ENCODE measurements around the gene MRTFB.

The MRTFB gene

DNA sequence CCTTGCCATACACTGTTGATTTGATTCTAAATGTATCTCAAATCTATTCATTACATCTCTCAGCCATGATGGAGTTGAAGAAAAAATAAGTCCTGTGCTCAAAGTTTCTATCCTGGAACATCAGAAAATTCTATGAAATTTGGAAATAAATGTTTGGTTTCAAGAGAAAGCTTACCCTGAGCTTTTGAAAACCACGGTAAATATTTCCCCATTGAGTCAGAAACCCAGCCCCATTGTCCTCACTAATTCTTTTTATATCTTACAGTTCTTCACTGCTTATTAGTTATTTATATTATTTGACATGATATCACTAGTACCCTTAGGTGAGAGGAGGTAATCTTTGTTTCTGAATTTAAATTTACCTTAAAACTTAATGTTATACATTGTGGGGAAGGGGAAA, 128.5 kb downstream of the MRTFB start:
- Histone ChIP-seq H3K27ac (replicated peaks) (no peak overlapping the region), H3K4me3 (replicated peaks; ENCODE audit: insufficient read depth, low read length) (no peak overlapping the region), H3K27me3 (ENCODE audit: insufficient read depth, poor library complexity, severe bottlenecking) (no peaks in the 10 kb centered on the region)
- no peak for DNase-seq (ENCODE audit: low read depth in 1 of 2, low spot score in 1 of 2)
- TF ChIP-seq, protein P1, sequence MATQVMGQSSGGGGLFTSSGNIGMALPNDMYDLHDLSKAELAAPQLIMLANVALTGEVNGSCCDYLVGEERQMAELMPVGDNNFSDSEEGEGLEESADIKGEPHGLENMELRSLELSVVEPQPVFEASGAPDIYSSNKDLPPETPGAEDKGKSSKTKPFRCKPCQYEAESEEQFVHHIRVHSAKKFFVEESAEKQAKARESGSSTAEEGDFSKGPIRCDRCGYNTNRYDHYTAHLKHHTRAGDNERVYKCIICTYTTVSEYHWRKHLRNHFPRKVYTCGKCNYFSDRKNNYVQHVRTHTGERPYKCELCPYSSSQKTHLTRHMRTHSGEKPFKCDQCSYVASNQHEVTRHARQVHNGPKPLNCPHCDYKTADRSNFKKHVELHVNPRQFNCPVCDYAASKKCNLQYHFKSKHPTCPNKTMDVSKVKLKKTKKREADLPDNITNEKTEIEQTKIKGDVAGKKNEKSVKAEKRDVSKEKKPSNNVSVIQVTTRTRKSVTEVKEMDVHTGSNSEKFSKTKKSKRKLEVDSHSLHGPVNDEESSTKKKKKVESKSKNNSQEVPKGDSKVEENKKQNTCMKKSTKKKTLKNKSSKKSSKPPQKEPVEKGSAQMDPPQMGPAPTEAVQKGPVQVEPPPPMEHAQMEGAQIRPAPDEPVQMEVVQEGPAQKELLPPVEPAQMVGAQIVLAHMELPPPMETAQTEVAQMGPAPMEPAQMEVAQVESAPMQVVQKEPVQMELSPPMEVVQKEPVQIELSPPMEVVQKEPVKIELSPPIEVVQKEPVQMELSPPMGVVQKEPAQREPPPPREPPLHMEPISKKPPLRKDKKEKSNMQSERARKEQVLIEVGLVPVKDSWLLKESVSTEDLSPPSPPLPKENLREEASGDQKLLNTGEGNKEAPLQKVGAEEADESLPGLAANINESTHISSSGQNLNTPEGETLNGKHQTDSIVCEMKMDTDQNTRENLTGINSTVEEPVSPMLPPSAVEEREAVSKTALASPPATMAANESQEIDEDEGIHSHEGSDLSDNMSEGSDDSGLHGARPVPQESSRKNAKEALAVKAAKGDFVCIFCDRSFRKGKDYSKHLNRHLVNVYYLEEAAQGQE (IDR thresholded peaks at IDR 0.05; ENCODE audit: insufficient replicate concordance, low read depth), result no peak
- TF ChIP-seq, protein P2, sequence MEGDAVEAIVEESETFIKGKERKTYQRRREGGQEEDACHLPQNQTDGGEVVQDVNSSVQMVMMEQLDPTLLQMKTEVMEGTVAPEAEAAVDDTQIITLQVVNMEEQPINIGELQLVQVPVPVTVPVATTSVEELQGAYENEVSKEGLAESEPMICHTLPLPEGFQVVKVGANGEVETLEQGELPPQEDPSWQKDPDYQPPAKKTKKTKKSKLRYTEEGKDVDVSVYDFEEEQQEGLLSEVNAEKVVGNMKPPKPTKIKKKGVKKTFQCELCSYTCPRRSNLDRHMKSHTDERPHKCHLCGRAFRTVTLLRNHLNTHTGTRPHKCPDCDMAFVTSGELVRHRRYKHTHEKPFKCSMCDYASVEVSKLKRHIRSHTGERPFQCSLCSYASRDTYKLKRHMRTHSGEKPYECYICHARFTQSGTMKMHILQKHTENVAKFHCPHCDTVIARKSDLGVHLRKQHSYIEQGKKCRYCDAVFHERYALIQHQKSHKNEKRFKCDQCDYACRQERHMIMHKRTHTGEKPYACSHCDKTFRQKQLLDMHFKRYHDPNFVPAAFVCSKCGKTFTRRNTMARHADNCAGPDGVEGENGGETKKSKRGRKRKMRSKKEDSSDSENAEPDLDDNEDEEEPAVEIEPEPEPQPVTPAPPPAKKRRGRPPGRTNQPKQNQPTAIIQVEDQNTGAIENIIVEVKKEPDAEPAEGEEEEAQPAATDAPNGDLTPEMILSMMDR (IDR thresholded peaks at IDR 0.05; ENCODE audit: insufficient read depth, low read length), result no peak
- TF ChIP-seq GABPA (IDR thresholded peaks at IDR 0.05; ENCODE audit: low read depth) (no peak), SPI1 (IDR thresholded peaks at IDR 0.05; ENCODE audit: borderline replicate concordance, low read depth) (no peak), POLR2AphosphoS5 (IDR thresholded peaks at IDR 0.05; ENCODE audit: low read depth) (no peak)

DNA sequence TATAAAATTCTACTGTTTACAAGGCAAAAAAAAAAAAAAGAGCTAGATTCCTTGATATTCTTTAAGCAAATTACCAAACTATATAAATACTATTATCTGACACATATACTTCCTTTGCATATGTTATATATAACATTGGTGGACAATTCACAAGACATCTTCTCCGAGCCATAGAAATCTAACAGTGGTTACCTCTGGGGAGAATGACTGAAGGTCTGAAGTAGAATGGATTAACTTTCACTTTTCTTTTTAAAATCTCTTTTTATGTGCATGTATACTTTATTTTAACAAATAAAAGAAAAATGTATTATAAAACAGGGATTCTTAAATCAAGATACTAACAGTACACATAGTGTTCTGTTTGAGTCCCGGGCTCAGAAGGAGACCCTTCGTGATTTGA, 131.0 kb downstream of the MRTFB start:
- no peak overlapping the region for H3K27ac ChIP-seq (replicated peaks)
- TF ChIP-seq, protein P1 (IDR thresholded peaks at IDR 0.05; ENCODE audit: insufficient replicate concordance, low read depth), result no peak
- TF ChIP-seq GABPA (IDR thresholded peaks at IDR 0.05; ENCODE audit: low read depth) (no peak), SPI1 (IDR thresholded peaks at IDR 0.05; ENCODE audit: borderline replicate concordance, low read depth) (no peak), POLR2AphosphoS5 (IDR thresholded peaks at IDR 0.05; ENCODE audit: low read depth) (no peak)
- TF ChIP-seq, protein P2 (IDR thresholded peaks at IDR 0.05; ENCODE audit: insufficient read depth, low read length), result no peak
- H3K4me3 ChIP-seq (replicated peaks; ENCODE audit: insufficient read depth, low read length), result no peak overlapping the region
- H3K27me3 ChIP-seq (ENCODE audit: insufficient read depth, poor library complexity, severe bottlenecking), result no peaks in the 10 kb centered on the region
- no peak for DNase-seq (ENCODE audit: low read depth in 1 of 2, low spot score in 1 of 2)

DNA sequence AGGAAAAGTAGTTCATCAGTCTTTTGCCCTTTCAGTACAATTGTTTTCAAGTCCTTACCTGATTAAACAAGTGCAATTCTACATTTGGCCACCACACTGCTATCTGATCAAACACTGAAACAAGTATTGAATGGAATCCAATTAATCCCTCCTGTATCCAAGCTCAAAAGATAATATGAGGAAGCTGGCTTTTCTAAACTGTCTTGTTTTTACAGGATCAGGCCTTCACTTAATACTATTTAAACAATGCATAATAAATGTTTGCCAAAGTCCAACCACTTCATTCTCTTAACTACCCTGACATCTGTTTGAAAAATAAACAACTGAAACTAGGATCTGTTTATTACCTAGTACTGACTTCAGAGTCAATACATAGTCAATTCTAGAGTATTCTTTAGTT, 131.6 kb downstream of the MRTFB start:
- DNase-seq (ENCODE audit: low read depth in 1 of 2, low spot score in 1 of 2), result no peak
- no peaks in the 10 kb centered on the region for H3K27me3 ChIP-seq (ENCODE audit: insufficient read depth, poor library complexity, severe bottlenecking)

DNA sequence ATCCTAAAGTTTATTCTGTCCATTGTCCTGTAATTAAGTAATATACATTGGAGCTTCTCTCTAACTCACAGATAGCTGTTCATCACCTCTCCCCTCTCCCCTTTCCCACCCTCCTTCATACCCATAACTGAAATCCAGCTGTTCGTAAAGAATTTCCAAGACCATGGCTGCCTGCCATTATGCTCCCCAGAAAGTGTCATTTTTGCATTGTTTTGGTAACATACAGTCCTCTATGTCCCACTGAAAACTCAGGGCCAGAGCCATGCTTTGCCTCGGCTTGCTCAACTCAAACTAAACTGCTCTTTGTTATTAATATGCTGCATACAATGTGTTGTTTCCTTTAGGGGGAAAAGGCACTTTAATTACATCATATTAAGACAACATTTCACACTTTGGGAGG, 132.0 kb downstream of the MRTFB start:
- Histone ChIP-seq H3K27ac (replicated peaks) (no peak overlapping the region), H3K4me3 (replicated peaks; ENCODE audit: insufficient read depth, low read length) (no peak overlapping the region)
- DNase-seq (ENCODE audit: low read depth in 1 of 2, low spot score in 1 of 2), result no peak

More for the DNA sequence above, 131.6 kb downstream of the MRTFB start:
- TF ChIP-seq GABPA (IDR thresholded peaks at IDR 0.05; ENCODE audit: low read depth), result no peak
- no peak for TF ChIP-seq POLR2AphosphoS5 (IDR thresholded peaks at IDR 0.05; ENCODE audit: low read depth)
- Histone ChIP-seq H3K4me3 (replicated peaks; ENCODE audit: insufficient read depth, low read length) (no peak overlapping the region), H3K27ac (replicated peaks) (no peak overlapping the region)

More for the DNA sequence above, 132.0 kb downstream of the MRTFB start:
- TF ChIP-seq POLR2AphosphoS5 (IDR thresholded peaks at IDR 0.05; ENCODE audit: low read depth), result no peak
- TF ChIP-seq GABPA (IDR thresholded peaks at IDR 0.05; ENCODE audit: low read depth), result no peak
- TF ChIP-seq, protein P1 (IDR thresholded peaks at IDR 0.05; ENCODE audit: insufficient replicate concordance, low read depth), result no peak
- TF ChIP-seq, protein P2 (IDR thresholded peaks at IDR 0.05; ENCODE audit: insufficient read depth, low read length), result no peak
- no peaks in the 10 kb centered on the region for H3K27me3 ChIP-seq (ENCODE audit: insufficient read depth, poor library complexity, severe bottlenecking)

All from HL-60 (cell line).